HT1080 (cell line): ENCODE measurements around the gene ATOH8. TPM values are rescaled to one million over a fixed set of nuclear protein-coding genes. Genes with fewer than 3 reads are reported as not detected.

Source experiments
- DNase-seq: peaks from one replicate; pipeline ENCODE4 v3.0.0-alpha.2; 2015; ENCODE audit warnings: low read depth
- total RNA-seq: library from RNA; depleted of rRNA; stranded (reverse); fragments of >200 nt; shearing (Covaris generic); gene quantifications from 2 replicates; pipeline ENCODE4 v1.2.3, GENCODE V29; 2014

The ATOH8 gene
- total RNA-seq, 1 experiment from 2014 or later, result 3.8 TPM

DNA sequence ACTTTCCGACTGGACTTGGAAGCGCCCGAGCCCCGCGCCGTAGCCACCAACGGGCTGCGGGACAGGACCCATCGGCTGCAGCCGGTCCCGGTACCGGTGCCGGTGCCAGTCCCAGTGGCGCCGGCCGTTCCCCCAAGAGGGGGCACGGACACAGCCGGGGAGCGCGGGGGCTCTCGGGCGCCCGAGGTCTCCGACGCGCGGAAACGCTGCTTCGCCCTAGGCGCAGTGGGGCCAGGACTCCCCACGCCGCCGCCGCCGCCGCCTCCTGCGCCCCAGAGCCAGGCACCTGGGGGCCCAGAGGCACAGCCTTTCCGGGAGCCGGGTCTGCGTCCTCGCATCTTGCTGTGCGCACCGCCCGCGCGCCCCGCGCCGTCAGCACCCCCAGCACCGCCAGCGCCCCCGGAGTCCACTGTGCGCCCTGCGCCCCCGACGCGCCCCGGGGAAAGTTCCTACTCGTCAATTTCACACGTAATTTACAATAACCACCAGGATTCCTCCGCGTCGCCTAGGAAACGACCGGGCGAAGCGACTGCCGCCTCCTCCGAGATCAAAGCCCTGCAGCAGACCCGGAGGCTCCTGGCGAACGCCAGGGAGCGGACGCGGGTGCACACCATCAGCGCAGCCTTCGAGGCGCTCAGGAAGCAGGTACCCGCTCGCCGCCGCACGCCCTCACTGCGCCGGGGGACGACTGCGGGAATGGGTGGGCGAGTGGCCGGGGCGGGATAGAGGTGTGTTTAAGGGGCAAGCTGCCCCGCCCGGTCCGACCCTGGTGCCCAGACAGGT is 713 bp downstream of the ATOH8 start:
- DNase-seq, result no peak

DNA sequence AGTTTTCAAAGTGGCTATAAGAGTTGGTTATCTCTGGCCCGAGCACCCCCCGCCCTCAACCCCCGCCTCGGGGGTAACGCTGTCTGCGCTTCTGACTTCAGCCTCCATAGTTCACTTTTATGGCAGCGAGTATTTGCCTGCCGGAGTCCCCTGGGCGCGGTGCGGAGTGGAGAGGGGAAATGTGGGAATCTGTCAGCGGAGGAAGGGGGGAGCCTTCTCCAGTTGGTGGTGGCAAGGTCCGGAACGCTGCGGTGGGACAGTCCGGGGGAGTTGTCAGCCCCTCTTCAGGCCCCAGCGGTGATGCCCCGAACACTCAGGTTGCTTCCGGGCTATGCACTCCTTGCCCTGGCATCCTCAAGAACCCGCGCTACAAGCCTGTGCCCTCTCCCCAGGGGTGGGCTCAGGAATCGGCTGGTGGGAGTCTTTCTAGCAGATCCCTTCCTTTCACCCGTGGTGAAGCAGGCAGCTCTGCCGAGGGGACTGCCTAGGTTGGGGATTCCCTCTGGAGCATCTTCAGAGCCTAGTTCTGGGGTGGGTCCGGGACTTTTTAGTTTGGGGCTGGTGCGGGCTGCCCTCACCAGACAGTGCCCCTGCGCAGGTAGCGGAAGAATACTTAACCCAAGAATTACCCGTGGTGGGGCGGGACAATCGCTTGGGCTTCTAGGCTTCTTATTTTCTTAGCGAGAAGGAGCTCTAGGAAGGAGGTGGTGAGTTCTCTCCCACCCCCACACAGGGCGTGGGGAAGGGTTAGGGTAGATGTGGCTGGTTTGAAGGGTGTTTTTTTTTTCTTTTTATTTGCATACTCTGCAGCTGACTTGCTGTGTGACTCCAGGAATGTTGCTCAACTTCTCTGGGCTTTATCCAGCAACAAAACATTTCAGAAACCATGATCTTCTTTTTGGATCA is 1.6 kb downstream of the ATOH8 start:
- DNase-seq, result no peak

DNA sequence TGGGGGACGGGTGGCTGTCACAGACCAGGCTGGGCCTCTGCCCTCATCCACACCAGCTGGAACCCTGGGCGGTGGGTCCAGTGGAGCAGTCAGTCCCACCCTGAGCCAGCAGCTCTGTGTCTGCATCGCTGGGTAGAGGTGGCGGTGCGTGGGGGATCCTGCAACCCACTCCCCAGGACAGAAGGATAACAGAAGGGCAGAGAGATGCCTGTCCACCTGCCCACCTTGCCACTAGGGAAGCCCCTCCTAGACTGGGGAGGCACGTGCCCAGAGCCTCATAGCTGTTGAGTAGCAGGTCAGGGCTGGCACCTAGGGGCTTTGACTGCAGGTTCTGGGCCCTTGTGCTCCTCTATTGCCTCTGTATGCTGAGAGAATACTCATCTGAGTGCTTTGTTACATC is 2.4 kb downstream of the ATOH8 start:
- DNase-seq, result no peak

DNA sequence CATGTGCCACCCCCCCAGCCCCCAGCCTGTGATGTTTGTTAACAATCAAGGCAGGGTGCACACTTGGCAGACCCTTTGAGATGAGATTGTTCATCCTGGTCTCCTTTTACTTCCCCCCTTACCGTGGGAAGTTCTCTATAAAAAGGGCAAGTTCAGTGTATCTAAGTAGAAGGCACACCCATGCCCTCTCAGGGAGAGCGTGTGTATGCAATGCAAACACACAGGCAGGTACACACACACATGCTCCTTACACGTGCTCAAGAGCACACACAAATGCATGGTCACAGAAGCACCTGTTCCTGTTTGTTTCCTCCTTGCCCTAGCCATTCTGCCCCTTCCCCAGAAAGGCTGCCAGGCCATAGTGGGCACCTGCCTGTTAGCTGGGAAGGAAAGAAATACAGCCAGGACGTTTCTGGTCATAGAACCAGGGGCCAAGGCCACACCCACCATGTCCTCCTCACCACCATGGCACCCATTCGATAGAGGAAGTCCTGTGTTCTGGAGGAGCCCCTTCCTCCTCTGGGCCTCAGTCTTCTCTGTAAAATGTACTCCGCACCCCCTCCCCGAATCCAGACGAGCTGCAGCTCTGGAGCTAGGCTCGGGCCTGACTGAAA is 3.1 kb downstream of the ATOH8 start:
- no peak for DNase-seq

GRCh38 chr2:85757860-85758259 is 4.1 kb downstream of the ATOH8 start:
- DNase-seq, result no peak

DNA sequence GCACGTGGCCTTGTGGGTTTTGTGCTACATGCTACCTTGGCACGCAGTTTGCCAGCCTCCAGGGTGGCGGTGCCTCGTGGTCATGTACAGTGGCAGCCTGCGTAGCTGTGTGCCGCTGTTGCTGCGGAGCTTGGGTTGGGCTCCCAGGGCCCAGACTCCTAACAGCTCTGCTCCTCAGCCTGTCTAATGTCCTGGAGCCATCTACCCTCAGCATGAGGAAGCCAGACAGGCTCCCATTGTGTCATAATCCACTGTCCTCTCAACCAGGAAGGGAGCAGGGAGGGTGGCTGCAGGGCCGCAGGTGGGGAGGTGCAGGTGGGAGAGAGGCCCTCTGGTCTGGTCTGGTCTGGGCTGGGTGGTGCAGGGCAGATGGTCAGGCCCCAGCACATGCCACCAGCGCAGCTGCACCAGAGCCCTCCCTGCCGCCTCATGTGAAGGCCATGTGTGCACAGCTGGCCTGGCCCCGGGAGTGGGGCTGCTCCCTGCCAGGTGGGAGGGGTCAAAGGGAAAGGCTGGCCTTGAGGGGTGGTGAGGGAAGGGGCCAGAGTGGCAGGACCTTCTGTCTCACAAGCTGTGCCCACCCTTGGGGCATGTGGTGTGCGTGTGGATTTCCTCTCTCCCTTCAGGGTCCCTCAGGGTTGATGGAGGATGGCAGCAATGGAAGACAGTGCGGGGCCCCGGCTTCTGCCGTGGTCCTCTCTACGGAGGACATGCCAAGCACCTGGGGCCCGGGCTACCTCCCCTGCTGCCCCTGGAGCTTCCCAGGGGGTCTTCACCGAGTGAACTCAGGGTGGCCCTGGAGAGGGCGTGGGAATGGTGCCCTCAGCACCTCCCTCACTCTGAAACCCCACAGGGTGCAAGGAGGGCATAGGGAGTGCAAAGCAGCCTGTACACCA is 4.8 kb downstream of the ATOH8 start:
- no peak for DNase-seq

DNA sequence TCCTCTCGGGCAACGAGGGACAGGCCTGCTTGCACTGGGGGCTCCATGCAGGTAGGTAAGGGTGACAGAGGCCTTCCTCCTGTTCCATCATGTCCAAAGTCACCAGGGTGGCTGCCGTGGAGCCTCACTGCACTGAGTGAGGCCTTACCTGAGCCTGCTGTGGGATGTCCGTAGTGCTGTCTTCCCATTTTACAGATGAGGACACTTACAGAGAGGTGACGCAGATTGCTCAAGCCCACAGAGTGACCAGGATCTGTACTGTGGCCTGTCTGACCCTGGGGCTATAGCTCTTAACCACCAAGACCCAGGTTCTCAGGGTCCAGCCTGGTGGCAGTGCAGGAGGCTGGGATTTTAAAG is 5.4 kb downstream of the ATOH8 start:
- no peak for DNase-seq

GRCh38 chr2:85760371-85760770 is 6.6 kb downstream of the ATOH8 start:
- no peak for DNase-seq

- DNase-seq, result no peak
These were observed 7.1 kb downstream of the ATOH8 start for GRCh38 chr2:85760872-85761271.

GRCh38 chr2:85761512-85761944 is 7.7 kb downstream of the ATOH8 start:
- no peak for DNase-seq

DNA sequence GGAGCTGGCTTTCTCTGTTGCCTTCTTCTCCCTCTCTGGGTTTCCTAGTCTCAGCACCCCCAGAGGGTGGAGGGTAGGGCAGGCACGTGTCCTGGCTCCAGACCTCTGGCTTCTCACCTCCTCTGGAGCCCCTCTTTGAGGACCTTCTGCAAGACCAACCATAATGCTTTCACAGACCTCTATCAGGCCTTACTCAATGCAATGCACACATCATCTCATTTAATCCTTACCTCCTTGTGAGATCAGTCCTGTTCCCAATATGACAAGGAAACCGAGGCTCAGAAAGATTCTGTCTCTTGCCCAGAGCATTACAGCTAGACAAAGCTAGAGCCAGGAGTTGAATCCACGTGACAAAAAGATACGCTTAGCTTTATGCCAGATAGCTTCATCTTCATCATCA is 8.2 kb downstream of the ATOH8 start:
- DNase-seq, result no peak

GRCh38 chr2:85763132-85763531 is 9.3 kb downstream of the ATOH8 start:
- DNase-seq, result no peak

DNA sequence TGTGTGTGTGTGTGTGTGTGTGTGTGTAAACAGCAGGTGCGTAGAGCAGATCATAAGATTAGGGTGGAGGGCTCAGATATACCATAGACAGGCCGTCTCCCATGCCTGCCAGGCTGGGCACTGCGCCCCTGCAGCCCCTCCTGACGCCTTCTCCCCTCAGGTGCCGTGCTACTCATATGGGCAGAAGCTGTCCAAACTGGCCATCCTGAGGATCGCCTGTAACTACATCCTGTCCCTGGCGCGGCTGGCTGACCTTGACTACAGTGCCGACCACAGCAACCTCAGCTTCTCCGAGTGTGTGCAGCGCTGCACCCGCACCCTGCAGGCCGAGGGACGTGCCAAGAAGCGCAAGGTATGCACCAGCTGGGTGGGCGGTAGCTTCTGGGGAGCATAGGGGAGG is 10.0 kb downstream of the ATOH8 start:
- DNase-seq, result no peak

DNA sequence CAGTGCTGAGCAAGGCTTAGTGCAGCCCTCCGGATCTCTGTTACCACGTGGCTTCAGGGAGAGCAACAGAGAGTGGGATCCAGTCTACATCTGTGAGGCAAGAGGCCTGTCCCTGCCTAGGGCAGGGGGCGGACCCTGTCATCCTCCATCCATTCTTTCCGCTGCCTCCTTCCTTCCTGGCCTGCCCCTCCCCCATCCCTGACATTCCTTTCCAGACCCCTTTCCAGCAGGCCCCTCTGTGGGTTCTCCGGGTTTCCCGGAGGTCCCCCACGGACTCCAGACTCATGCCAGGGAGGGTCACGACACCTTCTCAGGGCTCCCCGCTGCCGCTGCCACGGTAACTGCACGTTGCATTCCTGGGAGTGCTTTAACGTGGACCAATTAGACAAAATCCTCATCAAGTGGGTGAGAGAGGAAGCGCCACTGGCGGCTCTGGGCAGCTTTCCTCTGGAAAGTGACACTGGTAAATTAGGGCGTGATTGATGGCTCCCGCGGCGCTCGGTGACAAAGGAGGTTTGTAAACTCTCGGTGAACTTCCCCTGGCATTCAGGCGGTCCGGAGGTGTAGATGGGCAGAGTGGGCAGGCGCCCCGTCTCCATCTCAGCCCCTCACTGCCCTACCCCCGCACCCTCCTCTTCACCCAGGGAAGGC is 11.4 kb downstream of the ATOH8 start:
- DNase-seq, result no peak

DNA sequence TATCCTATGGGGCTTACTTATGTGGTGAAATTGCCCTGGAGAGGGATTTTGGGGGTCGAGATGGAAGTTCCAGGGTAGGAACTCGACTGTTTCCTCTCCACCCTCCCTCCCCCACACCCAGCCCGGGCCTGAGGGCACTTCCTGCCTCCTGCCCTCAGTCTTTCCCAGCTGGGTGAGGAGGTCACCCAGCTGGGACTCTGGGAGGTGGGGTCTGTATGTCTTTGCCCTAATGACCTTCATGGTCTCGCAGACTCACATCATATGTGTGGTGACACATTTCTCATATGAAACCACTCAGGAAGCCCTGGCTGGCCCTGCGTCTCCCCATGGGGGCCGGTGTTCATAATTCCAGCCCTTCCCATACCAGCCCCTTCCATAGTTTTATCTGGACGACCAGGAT is 12.4 kb downstream of the ATOH8 start:
- DNase-seq, result no peak

DNA sequence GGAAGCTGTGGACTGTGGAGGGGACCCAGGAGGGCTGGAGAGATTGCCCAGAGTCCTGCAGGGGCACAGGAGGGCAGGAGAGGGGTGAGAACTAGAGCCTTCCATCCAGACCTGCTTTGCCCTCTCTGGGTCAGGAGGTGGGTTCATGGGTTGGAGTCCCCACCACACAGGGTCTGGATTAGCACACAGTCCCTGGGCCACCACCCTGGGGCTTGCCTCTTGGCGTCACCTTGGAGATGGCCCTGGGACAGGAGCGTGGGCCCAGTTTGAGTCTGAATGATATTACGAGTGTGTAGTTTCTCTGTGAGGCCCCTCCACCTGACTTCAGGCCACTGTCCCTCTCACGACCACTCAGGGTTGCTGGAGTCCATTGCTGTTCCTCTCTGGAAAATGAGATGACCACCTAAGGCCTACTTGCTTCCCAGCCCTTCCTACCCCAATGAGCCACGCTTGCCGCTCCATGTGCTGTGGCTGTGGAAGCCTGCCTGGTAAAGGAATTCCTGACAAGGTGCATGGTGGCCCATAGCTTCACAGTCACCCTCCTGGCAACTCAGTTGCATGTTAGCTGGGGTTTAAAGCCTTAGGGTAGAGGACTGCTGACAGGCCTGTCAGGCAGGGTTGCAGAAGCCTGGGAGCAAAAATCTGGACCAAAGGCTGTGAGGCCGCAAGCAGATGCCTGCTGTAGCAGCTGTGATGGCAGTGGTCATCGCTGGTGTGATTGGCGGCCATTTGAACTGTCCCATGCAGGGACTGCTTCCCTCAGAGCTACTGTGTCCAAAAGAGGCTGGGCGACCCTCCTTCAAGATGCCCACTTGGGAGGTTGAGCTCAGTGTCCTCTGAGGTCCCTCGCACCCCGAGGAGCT is 14.2 kb downstream of the ATOH8 start:
- DNase-seq, result no peak

DNA sequence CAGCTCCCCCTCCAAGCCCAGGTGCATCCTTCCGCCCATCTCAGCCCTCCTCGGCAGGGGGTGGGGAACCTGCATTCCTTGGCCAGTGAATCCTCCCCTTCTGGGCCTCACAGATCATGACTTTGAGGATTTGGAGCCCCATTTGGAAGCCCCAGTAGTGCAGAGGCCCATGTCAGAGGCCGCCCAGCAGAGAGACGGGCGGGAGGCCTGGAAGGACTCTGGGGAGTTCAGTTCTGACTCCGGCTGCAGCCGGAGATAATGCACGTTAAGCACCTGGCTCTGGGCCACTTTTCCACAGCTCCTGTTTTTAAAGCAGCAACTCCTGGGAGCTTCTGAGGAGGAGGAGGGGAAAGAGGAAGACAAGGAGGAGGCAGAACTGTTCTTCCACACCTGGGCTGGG is 14.9 kb downstream of the ATOH8 start:
- no peak for DNase-seq

- DNase-seq, result no peak
These were observed 15.6 kb downstream of the ATOH8 start for GRCh38 chr2:85769236-85769982.

- no peak for DNase-seq
These were observed 16.2 kb downstream of the ATOH8 start for GRCh38 chr2:85769983-85770362.
